K562 (cell line): ENCODE results near the gene FAM240A. TPM values are rescaled to one million over a fixed set of nuclear protein-coding genes. Genes with fewer than 3 reads are reported as not detected.
A peak's percentile ranks its signal among the peaks of the same experiment; 100 is the strongest.

Source experiments
- ATAC-seq: fragments of 200-7000 bp; cut with Tn5 transposase; 3 replicates; pipeline ENCODE4 v1.9.1; 2020; ENCODE audit warnings: moderate library complexity
- BruUV-seq: library from RNA; stranded (reverse); fragments of 400-500 nt; replicated peaks from 2 replicates; lab custom pipeline; 2021; lab: Mats Ljungman, UMichigan
- CTCF ChIA-PET: fragments of 300-600 bp; formaldehyde crosslinking; extraction: SDS; loops from one replicate; lab custom pipeline; 2021; ENCODE audit warnings: low intra/inter-chr PET ratio; lab: Yijun Ruan, JAX
- POLR2A ChIA-PET: fragments of 300-600, 350-650 bp; sonication (Branson Sonifier 250); formaldehyde crosslinking; extraction: SDS; loops from one replicate; lab custom pipeline; 2021; ENCODE audit warnings: antibody characterized with exemption, inconsistent platforms; lab: Yijun Ruan, JAX
- DNase-seq, 4 experiments: peaks; one replicate each; pipeline versions ENCODE4 v3.0.0 to v3.0.0-alpha.2; 2011 to 2018; ENCODE audit warnings: low spot score in 3 of 4, mixed read lengths in 3 of 4; ENCODE audit errors: extremely low read depth in 1 of 4
- FAIRE-seq: peaks from 2 replicates; lab custom pipeline; 2011; peaks lifted over from hg19 to GRCh38; lab: Jason Lieb, UNC
- H2AFZ ChIP-seq: 2 replicates; pipeline ENCODE4 v1.6.0; 2011; ENCODE audit warnings: low read depth, low read length, control low read depth, inconsistent platforms
- H3K27ac ChIP-seq: fragments of 200-600 bp; 3 replicates; pipeline ENCODE4 v1.8.0; 2011; ENCODE audit warnings: low read depth, mild to moderate bottlenecking, control low read depth, inconsistent platforms, low read length, moderate library complexity, mixed read lengths; ENCODE audit errors: extremely low read depth
- H3K27me3 ChIP-seq, 2 experiments: fragments of 300-600 bp in 1 of 2; 2 replicates in 1 of 2; 3 replicates in 1 of 2; pipeline versions ENCODE4 v1.6.0 to v1.8.0; 2011; ENCODE audit warnings: inconsistent platforms in 2 of 2, low read length in 2 of 2, mild to moderate bottlenecking in 1 of 2, mixed read lengths in 1 of 2, moderate library complexity in 1 of 2; ENCODE audit not compliant: control insufficient read depth in 2 of 2, insufficient read depth in 2 of 2
- H3K36me3 ChIP-seq: fragments of 300-600 bp; 3 replicates; pipeline ENCODE4 v1.8.0; 2011; ENCODE audit warnings: mild to moderate bottlenecking, low read length, inconsistent platforms; ENCODE audit not compliant: control insufficient read depth, insufficient read depth
- H3K4me1 ChIP-seq, 2 experiments: fragments of 200-600 bp in 1 of 2; replicated peaks in 1 of 2; 2 replicates in 1 of 2; 3 replicates in 1 of 2; pipeline versions ENCODE4 v1.5.1 to v1.8.0; 2011; ENCODE audit warnings: inconsistent platforms in 2 of 2, low read length in 2 of 2, mild to moderate bottlenecking in 1 of 2, mixed read lengths in 1 of 2, moderate library complexity in 1 of 2; ENCODE audit not compliant: control insufficient read depth in 2 of 2, insufficient read depth in 2 of 2
- H3K4me2 ChIP-seq: 2 replicates; pipeline ENCODE4 v1.6.1; 2011; ENCODE audit warnings: low read length, control low read depth, inconsistent platforms, mixed read lengths; ENCODE audit not compliant: insufficient read depth
- H3K4me3 ChIP-seq: fragments of 200-600 bp; sonication (generic), shearing (Covaris generic); 2 replicates; pipeline ENCODE4 v1.5.1; 2016; ENCODE audit warnings: control low read depth, inconsistent platforms
- H3K79me2 ChIP-seq: fragments of 200-600 bp; 3 replicates; pipeline ENCODE4 v1.8.0; 2011; ENCODE audit warnings: low read length, inconsistent platforms; ENCODE audit not compliant: control insufficient read depth, insufficient read depth
- H3K9ac ChIP-seq, 2 experiments: 2 replicates each; pipeline versions ENCODE4 v1.6.0 to v1.6.1; 2011; ENCODE audit warnings: low read depth in 2 of 2, low read length in 2 of 2, control low read depth in 1 of 2, inconsistent platforms in 1 of 2, mild to moderate bottlenecking in 1 of 2, mixed read lengths in 1 of 2; ENCODE audit not compliant: insufficient read depth in 1 of 2
- H3K9me1 ChIP-seq: one replicate; pipeline ENCODE4 v1.6.0; 2011; ENCODE audit warnings: inconsistent platforms, mild to moderate bottlenecking, low read length, moderate library complexity; ENCODE audit not compliant: control insufficient read depth, insufficient read depth
- H3K9me3 ChIP-seq: replicated peaks from 2 replicates; pipeline ENCODE4 v1.5.1; 2011; ENCODE audit warnings: low read depth, low read length, inconsistent platforms; ENCODE audit not compliant: control insufficient read depth, insufficient read depth
- H4K20me1 ChIP-seq: replicated peaks from 2 replicates; pipeline ENCODE4 v1.6.1; 2011; ENCODE audit warnings: low read length, inconsistent platforms, mixed read lengths; ENCODE audit not compliant: control insufficient read depth, insufficient read depth
- BHLHE40 ChIP-seq: IDR thresholded peaks from 2 replicates; pipeline ENCODE4 v1.6.1; 2011; ENCODE audit warnings: low read length, improper control_type of control experiment
- BRD4 ChIP-seq: fragments of 200-600 bp; sonication (generic); IDR thresholded peaks from 2 replicates; pipeline ENCODE4 v1.6.1; 2017; ENCODE audit warnings: inconsistent platforms
- BRF1 ChIP-seq: IDR thresholded peaks from 3 replicates; pipeline ENCODE4 v1.6.1; 2011; ENCODE audit warnings: borderline replicate concordance, mild to moderate bottlenecking; ENCODE audit not compliant: insufficient read length; ENCODE audit errors: extremely low read depth
- BRF2 ChIP-seq: IDR thresholded peaks from 3 replicates; pipeline ENCODE4 v1.6.1; 2011; ENCODE audit warnings: borderline replicate concordance, mild to moderate bottlenecking; ENCODE audit not compliant: insufficient read length, insufficient read depth
- CREB3 ChIP-seq: fragments of 450-650 bp; conservative IDR thresholded peaks from 2 replicates; pipeline ENCODE4 v1.6.1; 2016; ENCODE audit warnings: missing genetic modification characterization, low read depth, mild to moderate bottlenecking, missing compliant biosample characterization, moderate library complexity
- MAZ ChIP-seq, 2 experiments: fragments of 450-650 bp in 1 of 2; sonication (generic) in 1 of 2; formaldehyde crosslinking; IDR thresholded peaks in 1 of 2; conservative IDR thresholded peaks in 1 of 2; 2 replicates each; pipeline versions ENCODE4 v1.4.0 to v1.5.0; 2020; ENCODE audit warnings: mild to moderate bottlenecking in 1 of 2, missing genetic modification reagents in 1 of 2
- MIER1 ChIP-seq: fragments of 450-650 bp; IDR thresholded peaks from 2 replicates; pipeline ENCODE4 v1.6.1; 2016; ENCODE audit warnings: antibody characterized with exemption, mild to moderate bottlenecking, low read depth
- RBM17 ChIP-seq: fragments of 200-400 bp; formaldehyde crosslinking; IDR thresholded peaks from 2 replicates; pipeline ENCODE4 v1.6.1; 2017; ENCODE audit warnings: low read depth, mild to moderate bottlenecking, low read length, borderline replicate concordance
- SIX5 ChIP-seq, 2 experiments: IDR thresholded peaks; 2 replicates each; pipeline ENCODE4 v1.6.1; 2011; ENCODE audit warnings: low read length in 2 of 2, borderline replicate concordance in 1 of 2, low read depth in 1 of 2, mild to moderate bottlenecking in 1 of 2, moderate library complexity in 1 of 2; ENCODE audit not compliant: insufficient read depth in 1 of 2
- TCF15 ChIP-seq: fragments of 250-450 bp; sonication (Bioruptor Pico); IDR thresholded peaks from 2 replicates; pipeline ENCODE4 v1.8.0; 2022; ENCODE audit warnings: moderate library complexity, mild to moderate bottlenecking, inconsistent platforms
- TFAP4 ChIP-seq: sonication (generic); formaldehyde crosslinking; IDR thresholded peaks from 2 replicates; pipeline ENCODE4 v1.8.0; 2022; ENCODE audit warnings: missing genetic modification reagents, mild to moderate bottlenecking, moderate library complexity, borderline replicate concordance
- USF1 ChIP-seq: sonication (generic); formaldehyde crosslinking; IDR thresholded peaks from 2 replicates; pipeline ENCODE4 v1.9.0; 2022; ENCODE audit warnings: mild to moderate bottlenecking, missing genetic modification reagents
- XRCC4 ChIP-seq: IDR thresholded peaks from one replicate; pipeline ENCODE4 v1.6.1; 2011; ENCODE audit not compliant: insufficient read depth, insufficient read length; ENCODE audit errors: extremely low read depth
- ZNF124 ChIP-seq: sonication (generic); formaldehyde crosslinking; IDR thresholded peaks from 2 replicates; pipeline ENCODE4 v1.8.1; 2022; ENCODE audit warnings: missing genetic modification reagents
- ZNF507 ChIP-seq: conservative IDR thresholded peaks from 2 replicates; pipeline ENCODE4 v1.6.1; 2017; ENCODE audit warnings: missing genetic modification characterization, missing compliant biosample characterization
- WGBS: fragments of 100-300 bp; shearing (Covaris generic); methylation state at CpG from one replicate; pipeline ENCODE4 v1.1.6; 2016; ENCODE audit warnings: low coverage, mixed read lengths; ENCODE audit not compliant: insufficient coverage; ENCODE audit errors: missing lambda C conversion rate; 5-methylcytosine and 5-hydroxymethylcytosine counted together
- in situ Hi-C: fragments of 300-500 bp; cut with MboI; formaldehyde crosslinking; loops from 4 replicates; pipeline ENCODE4 v1.15.0; 2018; ENCODE audit warnings: inconsistent platforms, mixed read lengths
- intact Hi-C: fragments of 100-400 bp; cut with micrococcal nuclease; formaldehyde crosslinking; loops from 2 replicates; pipeline ENCODE4 v1.14.2; 2022
- polyA plus RNA-seq, 8 experiments: library from polyadenylated mRNA; depleted of rRNA in 4 of 8; stranded (reverse) in 5 of 8; unstranded in 3 of 8; fragments of >200 nt; fragmentation: Nextera tagmentation in 2 of 8; fragmentation: Illumina TruSeq in 1 of 8; extraction: Ambion mirVana in 2 of 8; extraction: Trizol in 1 of 8; gene quantifications; 2 replicates each; pipeline versions ENCODE4 v1.2.1 to v1.2.3, GENCODE V29; 2011 to 2014; ENCODE audit warnings: inconsistent platforms in 1 of 8, missing spikeins in 1 of 8
- total RNA-seq, 7 experiments: library from RNA; depleted of rRNA in 6 of 7; stranded (reverse); fragments of >200 nt in 6 of 7; fragmentation: Illumina TruSeq in 2 of 7; extraction: Trizol in 2 of 7; gene quantifications; 2 replicates each; pipeline versions ENCODE4 v1.2.1 to v1.2.3, GENCODE V29; 2011 to 2021; ENCODE audit warnings: low replicate concordance in 1 of 7

The FAM240A gene
- total and polyA plus RNA-seq, 9 of the 15 experiments (the other 6 are each of a cell fraction or from before 2014, with no cell fraction given): not detected

- ChIA-PET POLR2A (interaction anchor here (0.6 to 1.1 kb wide), 7 partner anchors 10 to 1602 kb away, joined by 3 to 4 read pairs (median 3); no protein-coding TSS in a partner anchor), CTCF (interaction anchor here (0.6 to 6.1 kb wide), 5 partner anchors 71 to 415 kb away, joined by 3 to 100 read pairs (median 4); no protein-coding TSS in a partner anchor)
- Histone ChIP-seq H3K27me3 (peaks cover 10 to 38% of the 10 kb centered on the region in 2 experiments; a peak in 3 of 5 replicates), H3K4me2 (peak overlapping the region; percentile 83), H3K27ac (no peak overlapping the region), H2AFZ (peak overlapping the region; percentile 96), H3K4me3 (no peak overlapping the region), H3K79me2 (no peaks in the 10 kb centered on the region), H3K9me1 (no peaks in the 10 kb centered on the region), H3K4me1 (peaks cover 4 to 8% of the 10 kb centered on the region in 2 experiments; a peak in 3 of 5 replicates), H4K20me1 (no peaks in the 10 kb centered on the region), H3K36me3 (no peaks in the 10 kb centered on the region), H3K9me3 (no peaks in the 10 kb centered on the region), H3K9ac (peak overlapping the region; percentile 44 to 75)
- BruUV-seq: no TSS peak
- intact Hi-C loops: loop anchor here (1.0 to 2.0 kb wide), 2 partner anchors 72 to 141 kb away; no protein-coding TSS in a partner anchor
- FAIRE-seq (peak; percentile 86), ATAC-seq (peak; percentile 100), DNase-seq (peak; percentile 85 to 88 (median 88))
- in situ Hi-C loops: loop anchor here (5.0 kb wide), 1 partner anchor 73 kb away; no protein-coding TSS in a partner anchor
- WGBS: 7% methylated on average over 34 of the region's 36 CpGs
- TF ChIP-seq MIER1 (no peak), RBM17 (no peak), TCF15 (CRISPR knock-in tag) (no peak), TFAP4 (CRISPR knock-in tag) (peak; percentile 88), BRF1 (no peak), BRD4 (no peak), SIX5 (IDR thresholded peaks at IDR 0.05; ENCODE audit: borderline replicate concordance in 1 of 2, insufficient read depth in 1 of 2, low read depth in 1 of 2, low read length in 2 of 2) (no peak), BHLHE40 (peak; percentile 52; the same call in 1 of the 2 replicates), ZNF507 (tag) (no peak), USF1 (CRISPR knock-in tag) (peak; percentile 23; the same call in 1 of the 2 replicates), BRF2 (no peak), ZNF124 (no peak), CREB3 (tag) (no peak), XRCC4 (no peak), MAZ (CRISPR knock-in tag; conservative IDR thresholded peaks at IDR 0.05 in 1 of 2, IDR thresholded peaks at IDR 0.05 in 1 of 2) (peak; percentile 72 to 74)
Measured at GRCh38 chr3:46629551-46630517, 17.5 kb downstream of the FAM240A start.
